GM12878 (cell line): ENCODE measurements around the gene SNAP47. TPM values are rescaled to one million over a fixed set of nuclear protein-coding genes. Genes with fewer than 3 reads are reported as not detected.

Experiments used
- ATAC-seq: fragments of 200-7000 bp; cut with Tn5 transposase; 3 replicates; pipeline ENCODE4 v1.9.1; 2020; ENCODE audit warnings: mild to moderate bottlenecking, moderate library complexity
- BruUV-seq: library from RNA; stranded (reverse); fragments of 400-500 nt; replicated peaks from 2 replicates; lab custom pipeline; 2021; lab: Mats Ljungman, UMichigan
- CTCF ChIA-PET: fragments of 300-600 bp; sonication (Branson Sonifier 250); formaldehyde crosslinking; extraction: SDS; loops from one replicate; lab custom pipeline; 2021; ENCODE audit warnings: inconsistent platforms; lab: Yijun Ruan, JAX
- POLR2A ChIA-PET: fragments of 350-600 bp; formaldehyde crosslinking; extraction: SDS; loops from one replicate; lab custom pipeline; 2021; ENCODE audit warnings: inconsistent platforms; lab: Charles Lee
- RAD21 ChIA-PET: fragments of 300-600 bp; sonication (Branson Sonifier 250); formaldehyde crosslinking; loops from one replicate; lab custom pipeline; 2023; ENCODE audit warnings: antibody characterized with exemption; ENCODE audit not compliant: unreplicated experiment; lab: Charles Lee
- SMC1A ChIA-PET: fragments of 300-600 bp; sonication (Branson Sonifier 250); formaldehyde crosslinking; loops from one replicate; lab custom pipeline; 2023; ENCODE audit not compliant: unreplicated experiment, uncharacterized antibody; lab: Charles Lee
- DNase-seq: peaks from one replicate; pipeline ENCODE4 v3.0.0-alpha.2; 2011; ENCODE audit warnings: low read depth, low spot score
- FAIRE-seq: peaks from 3 replicates; lab custom pipeline; 2011; peaks lifted over from hg19 to GRCh38; lab: Jason Lieb, UNC
- H2AFZ ChIP-seq: 2 replicates; pipeline ENCODE4 v1.6.0; 2011; ENCODE audit warnings: low read depth, low read length, control low read depth; ENCODE audit not compliant: control insufficient read depth
- H3K27ac ChIP-seq: 2 replicates; pipeline ENCODE4 v1.5.1; 2011; ENCODE audit warnings: control low read depth; ENCODE audit not compliant: control insufficient read depth, insufficient read depth
- H3K27me3 ChIP-seq, 2 experiments: replicated peaks in 1 of 2; 2 replicates each; pipeline versions ENCODE4 v1.6.0 to v1.6.1; 2011; ENCODE audit warnings: low read length in 1 of 2; ENCODE audit not compliant: control insufficient read depth in 2 of 2, insufficient read depth in 2 of 2
- H3K36me3 ChIP-seq, 2 experiments: 2 replicates each; pipeline ENCODE4 v1.5.1; 2011; ENCODE audit warnings: low read length in 1 of 2; ENCODE audit not compliant: control insufficient read depth in 2 of 2, insufficient read depth in 2 of 2
- H3K4me1 ChIP-seq: 2 replicates; pipeline ENCODE4 v1.6.1; 2011; ENCODE audit warnings: mild to moderate bottlenecking, low read length, moderate library complexity, mixed read lengths; ENCODE audit not compliant: control insufficient read depth, insufficient read depth
- H3K4me2 ChIP-seq: 2 replicates; pipeline ENCODE4 v1.6.0; 2011; ENCODE audit warnings: control low read depth; ENCODE audit not compliant: control insufficient read depth, insufficient read depth
- H3K4me3 ChIP-seq: fragments of 200-600 bp; sonication (generic); 2 replicates; pipeline ENCODE4 v1.5.1; 2016
- H3K79me2 ChIP-seq: 2 replicates; pipeline ENCODE4 v1.6.0; 2011; ENCODE audit warnings: low read length; ENCODE audit not compliant: control insufficient read depth, insufficient read depth
- H3K9ac ChIP-seq: 2 replicates; pipeline ENCODE4 v1.8.0; 2011; ENCODE audit warnings: low read length, control low read depth, mixed read lengths; ENCODE audit not compliant: control insufficient read depth, insufficient read depth
- H3K9me3 ChIP-seq: replicated peaks from 3 replicates; pipeline ENCODE4 v1.5.1; 2011; ENCODE audit warnings: mild to moderate bottlenecking, low read length; ENCODE audit not compliant: control insufficient read depth, insufficient read depth
- H4K20me1 ChIP-seq: 2 replicates; pipeline ENCODE4 v1.6.0; 2011; ENCODE audit not compliant: control insufficient read depth, insufficient read depth
- BCL3 ChIP-seq: IDR thresholded peaks from 2 replicates; pipeline ENCODE4 v1.6.1; 2011; ENCODE audit warnings: borderline replicate concordance, low read depth, mild to moderate bottlenecking, moderate library complexity, low read length; ENCODE audit not compliant: insufficient read depth, poor library complexity, severe bottlenecking
- HSF1 ChIP-seq: fragments of 150-350 bp; IDR thresholded peaks from 2 replicates; pipeline ENCODE4 v1.6.1; 2014; ENCODE audit warnings: mild to moderate bottlenecking, low read depth, low read length
- IKZF1 ChIP-seq: fragments of 450-650 bp; conservative IDR thresholded peaks from 2 replicates; pipeline ENCODE4 v1.6.1; 2017; ENCODE audit warnings: antibody characterized with exemption, mild to moderate bottlenecking
- MEF2B ChIP-seq: fragments of 450-650 bp; IDR thresholded peaks from 2 replicates; pipeline ENCODE4 v1.6.1; 2018; ENCODE audit warnings: mild to moderate bottlenecking, moderate library complexity; ENCODE audit not compliant: partially characterized antibody, poor library complexity, severe bottlenecking
- MTA3 ChIP-seq: IDR thresholded peaks from 2 replicates; pipeline ENCODE4 v1.6.1; 2012; ENCODE audit warnings: low read length, inconsistent platforms, borderline replicate concordance
- NR2C2 ChIP-seq: IDR thresholded peaks from 2 replicates; pipeline ENCODE4 v1.6.1; 2011; ENCODE audit warnings: borderline replicate concordance, low read depth; ENCODE audit not compliant: control insufficient read depth, insufficient read length
- PAX8 ChIP-seq: fragments of 450-650 bp; IDR thresholded peaks from 2 replicates; pipeline ENCODE4 v1.6.1; 2017; ENCODE audit warnings: mild to moderate bottlenecking, moderate library complexity
- SMC3 ChIP-seq: IDR thresholded peaks from 2 replicates; pipeline ENCODE4 v1.6.1; 2011; ENCODE audit warnings: low read length, improper control_type of control experiment, borderline replicate concordance
- SREBF1 ChIP-seq: IDR thresholded peaks from 2 replicates; pipeline ENCODE4 v1.6.1; 2012; ENCODE audit warnings: mild to moderate bottlenecking, low read length
- SRF ChIP-seq, 2 experiments: IDR thresholded peaks; 2 replicates each; pipeline ENCODE4 v1.6.1; 2011; ENCODE audit warnings: low read depth in 2 of 2, low read length in 2 of 2, mild to moderate bottlenecking in 1 of 2, moderate library complexity in 1 of 2
- USF2 ChIP-seq: IDR thresholded peaks from 2 replicates; pipeline ENCODE4 v1.6.1; 2011; ENCODE audit warnings: low read depth, low read length, improper control_type of control experiment, borderline replicate concordance
- ZNF24 ChIP-seq: fragments of 450-650 bp; IDR thresholded peaks from 2 replicates; pipeline ENCODE4 v1.6.1; 2017; ENCODE audit warnings: antibody characterized with exemption, mild to moderate bottlenecking
- ZNF687 ChIP-seq: fragments of 450-650 bp; IDR thresholded peaks from 2 replicates; pipeline ENCODE4 v1.6.1; 2017; ENCODE audit warnings: mild to moderate bottlenecking, moderate library complexity
- WGBS: methylation state at CpG from one replicate; pipeline ENCODE4 v1.1.6; 2016; ENCODE audit warnings: low lambda C conversion rate; ENCODE audit not compliant: insufficient replicate concordance, insufficient coverage; ENCODE audit errors: missing lambda C conversion rate; 5-methylcytosine and 5-hydroxymethylcytosine counted together
- in situ Hi-C: fragments of 300-500 bp; cut with MboI; formaldehyde crosslinking; loops from 9 replicates; pipeline ENCODE4 v1.14.3; 2018; ENCODE audit warnings: mixed read lengths
- intact Hi-C: fragments of 100-400 bp; cut with micrococcal nuclease; formaldehyde crosslinking; loops from one replicate; pipeline ENCODE4 v1.14.2; 2022; ENCODE audit not compliant: unreplicated experiment
- polyA plus RNA-seq, 11 experiments: library from polyadenylated mRNA; depleted of rRNA in 4 of 11; unstranded in 6 of 11; stranded (reverse) in 5 of 11; fragments of >200 nt; fragmentation: Nextera tagmentation in 4 of 11; fragmentation: Illumina TruSeq in 1 of 11; extraction: Ambion mirVana in 4 of 11; extraction: Trizol in 1 of 11; gene quantifications; 1 replicate in 1 of 11; 2 replicates in 10 of 11; pipeline versions ENCODE4 v1.2.1 to v1.2.3, GENCODE V29; 2011 to 2016; ENCODE audit warnings: inconsistent platforms in 2 of 11, missing spikeins in 2 of 11, low read depth in 1 of 11
- total RNA-seq, 4 experiments: library from RNA; depleted of rRNA in 3 of 4; stranded (reverse); fragments of >200 nt in 3 of 4; fragmentation: Illumina TruSeq in 1 of 4; extraction: Trizol in 1 of 4; gene quantifications; 2 replicates each; pipeline versions ENCODE4 v1.2.1 to v1.2.3, GENCODE V29; 2013 to 2021

The SNAP47 gene
- total and polyA plus RNA-seq, 10 of the 15 experiments (the other 5 are each of a cell fraction or from before 2014, with no cell fraction given), result 1.3 to 39.6 (median 25.2) TPM

GRCh38 chr1:227731696-227732585, 3.3 kb upstream of the SNAP47 start:
- Histone ChIP-seq H3K36me3 (peaks cover 0 to 6% of the 10 kb centered on the region in 2 experiments; a peak in 3 of 4 replicates), H3K4me1 (peaks cover 14% of the 10 kb centered on the region), H3K79me2 (peaks cover 27% of the 10 kb centered on the region), H4K20me1 (no peaks in the 10 kb centered on the region), H3K4me3 (no peak overlapping the region), H3K27ac (no peak overlapping the region), H3K27me3 (no peaks in the 10 kb centered on the region), H2AFZ (no peak overlapping the region), H3K9me3 (peaks cover 2% of the 10 kb centered on the region; the same call in 2 of the 3 replicates), H3K9ac (no peak overlapping the region), H3K4me2 (no peak overlapping the region)
- DNase-seq, result no peak
- in situ Hi-C loops, result no loop called here
- FAIRE-seq, result no peak
- ChIA-PET CTCF (no interaction called here), RAD21 (no interaction called here), POLR2A (interaction anchor here (0.6 kb wide), 1 partner anchor 750 kb away, joined by 3 read pairs; no protein-coding TSS in a partner anchor), SMC1A (no interaction called here)
- 95% methylated on average over 19 of the region's 19 CpGs for WGBS
- intact Hi-C loops, result loop anchor here (10.0 kb wide), 1 partner anchor 53 kb away; no protein-coding TSS in a partner anchor
- BruUV-seq, result no TSS peak
- ATAC-seq, result no peak
- TF ChIP-seq ZNF24 (no peak), BCL3 (no peak), USF2 (no peak), SMC3 (no peak), NR2C2 (no peak), ZNF687 (no peak), MTA3 (no peak), IKZF1 (no peak), SREBF1 (no peak), HSF1 (no peak), MEF2B (no peak), PAX8 (no peak), SRF (IDR thresholded peaks at IDR 0.05; ENCODE audit: low read depth in 2 of 2, low read length in 2 of 2) (no peak)
